IMR-90 (cell line): ENCODE data around the gene PROCR. TPM values are rescaled to one million over a fixed set of nuclear protein-coding genes. Genes with fewer than 3 reads are reported as not detected.

ENCODE experiments used
- ATAC-seq: fragments of 200-7000 bp; cut with Tn5 transposase; 2 replicates; pipeline ENCODE4 v1.9.1; 2020; ENCODE audit warnings: low read depth, mild to moderate bottlenecking, moderate library complexity
- BruUV-seq: library from RNA; stranded (reverse); fragments of 400-500 nt; replicated peaks from 2 replicates; lab custom pipeline; 2021; lab: Mats Ljungman, UMichigan
- CTCF ChIA-PET: fragments of 300-600 bp; formaldehyde crosslinking; extraction: SDS; loops from one replicate; lab custom pipeline; 2021; ENCODE audit warnings: antibody characterized with exemption; lab: Yijun Ruan, JAX
- POLR2A ChIA-PET: fragments of 300-600 bp; sonication (Branson Sonifier 250); formaldehyde crosslinking; loops from one replicate; lab custom pipeline; 2022; ENCODE audit warnings: antibody characterized with exemption; ENCODE audit not compliant: unreplicated experiment; lab: Charles Lee
- DNase-seq: peaks from one replicate; pipeline ENCODE4 v3.0.0; 2013
- H2AFZ ChIP-seq: replicated peaks from 2 replicates; pipeline ENCODE3; 2013; ENCODE audit warnings: low read length, mild to moderate bottlenecking; ENCODE audit not compliant: poor library complexity
- H2AK5ac ChIP-seq: 2 replicates; pipeline ENCODE4 v1.6.1; 2013; ENCODE audit warnings: low read depth, low read length, inconsistent platforms
- H2AK9ac ChIP-seq: replicated peaks from 2 replicates; pipeline ENCODE3; 2013; ENCODE audit warnings: mild to moderate bottlenecking, low read depth, low read length, moderate library complexity; ENCODE audit not compliant: poor library complexity
- H2BK120ac ChIP-seq: 2 replicates; pipeline ENCODE4 v1.6.1; 2013; ENCODE audit warnings: low read depth, low read length, inconsistent platforms
- H2BK15ac ChIP-seq: 3 replicates; pipeline ENCODE4 v1.6.1; 2013; ENCODE audit warnings: low read depth, low read length, inconsistent platforms
- H2BK20ac ChIP-seq: 2 replicates; pipeline ENCODE4 v1.6.1; 2013; ENCODE audit warnings: low read depth, mild to moderate bottlenecking, inconsistent platforms, low read length, moderate library complexity
- H2BK5ac ChIP-seq: 2 replicates; pipeline ENCODE4 v1.6.1; 2013; ENCODE audit warnings: mild to moderate bottlenecking, low read depth, low read length, inconsistent platforms; ENCODE audit not compliant: poor library complexity, severe bottlenecking
- H3K14ac ChIP-seq: replicated peaks from 2 replicates; pipeline ENCODE4 v1.6.1; 2013; ENCODE audit warnings: low read depth, low read length, inconsistent platforms
- H3K18ac ChIP-seq: 2 replicates; pipeline ENCODE4 v1.6.1; 2013; ENCODE audit warnings: low read depth, low read length, control low read depth
- H3K23ac ChIP-seq: 2 replicates; pipeline ENCODE4 v1.6.1; 2013; ENCODE audit warnings: low read depth, low read length, inconsistent platforms
- H3K27ac ChIP-seq: 2 replicates; pipeline ENCODE4 v1.5.1; 2013; ENCODE audit warnings: mild to moderate bottlenecking, control low read depth, low read length; ENCODE audit not compliant: insufficient read depth
- H3K27me3 ChIP-seq: 2 replicates; pipeline ENCODE4 v1.6.1; 2013; ENCODE audit warnings: low read length; ENCODE audit not compliant: control insufficient read depth, insufficient read depth
- H3K36me3 ChIP-seq: 2 replicates; pipeline ENCODE4 v1.6.1; 2013; ENCODE audit warnings: low read length, mixed read lengths; ENCODE audit not compliant: control insufficient read depth, insufficient read depth
- H3K4ac ChIP-seq: 2 replicates; pipeline ENCODE4 v1.6.1; 2013; ENCODE audit warnings: low read depth, low read length, inconsistent platforms
- H3K4me1 ChIP-seq: 2 replicates; pipeline ENCODE4 v1.6.1; 2013; ENCODE audit warnings: low read length, mixed read lengths; ENCODE audit not compliant: control insufficient read depth, insufficient read depth
- H3K4me2 ChIP-seq: 2 replicates; pipeline ENCODE4 v1.6.1; 2013; ENCODE audit warnings: low read depth, mild to moderate bottlenecking, control low read depth, low read length, moderate library complexity
- H3K4me3 ChIP-seq: 2 replicates; pipeline ENCODE4 v1.5.1; 2013; ENCODE audit warnings: low read depth, mild to moderate bottlenecking, control low read depth, low read length, moderate library complexity; ENCODE audit not compliant: insufficient read depth
- H3K56ac ChIP-seq: 2 replicates; pipeline ENCODE4 v1.6.1; 2013; ENCODE audit warnings: low read length, inconsistent platforms; ENCODE audit not compliant: insufficient read depth; ENCODE audit errors: extremely low read depth
- H3K79me1 ChIP-seq, 2 experiments: 2 replicates each; pipeline ENCODE4 v1.6.1; 2013; ENCODE audit warnings: low read length in 2 of 2, inconsistent platforms in 1 of 2, low read depth in 1 of 2
- H3K9ac ChIP-seq: 2 replicates; pipeline ENCODE4 v1.6.1; 2013; ENCODE audit warnings: low read depth, low read length, control low read depth
- H3K9me1 ChIP-seq: 2 replicates; pipeline ENCODE4 v1.6.1; 2013; ENCODE audit warnings: low read length, inconsistent platforms; ENCODE audit not compliant: insufficient read depth
- H3K9me3 ChIP-seq: 2 replicates; pipeline ENCODE4 v1.6.1; 2013; ENCODE audit warnings: low read length; ENCODE audit not compliant: control insufficient read depth, insufficient read depth
- H4K20me1 ChIP-seq: 2 replicates; pipeline ENCODE4 v1.6.1; 2013; ENCODE audit warnings: low read length, inconsistent platforms; ENCODE audit not compliant: insufficient read depth
- H4K5ac ChIP-seq: 2 replicates; pipeline ENCODE4 v1.6.1; 2013; ENCODE audit warnings: mild to moderate bottlenecking, low read depth, low read length, control low read depth
- H4K8ac ChIP-seq, 2 experiments: 2 replicates each; pipeline ENCODE4 v1.6.1; 2013; ENCODE audit warnings: low read depth in 2 of 2, low read length in 2 of 2, control low read depth in 1 of 2, inconsistent platforms in 1 of 2
- H4K91ac ChIP-seq: 2 replicates; pipeline ENCODE4 v1.6.1; 2013; ENCODE audit warnings: low read depth, low read length, inconsistent platforms; ENCODE audit not compliant: insufficient read depth
- BHLHE40 ChIP-seq: fragments of 150-350 bp; IDR thresholded peaks from 2 replicates; pipeline ENCODE4 v1.6.1; 2016; ENCODE audit warnings: mild to moderate bottlenecking, low read depth, low read length
- CEBPB ChIP-seq: IDR thresholded peaks from 2 replicates; pipeline ENCODE4 v1.6.1; 2012; ENCODE audit warnings: low read depth, low read length, improper control_type of control experiment
- CHD1 ChIP-seq: IDR thresholded peaks from 2 replicates; pipeline ENCODE4 v1.6.1; 2012; ENCODE audit warnings: low read depth, low read length, improper control_type of control experiment
- CTCF ChIP-seq: conservative IDR thresholded peaks from 2 replicates; pipeline ENCODE4 v1.5.1; 2012; ENCODE audit warnings: mild to moderate bottlenecking, low read depth, low read length, improper control_type of control experiment
- FOS ChIP-seq: fragments of 150-350 bp; IDR thresholded peaks from 2 replicates; pipeline ENCODE4 v1.6.1; 2016; ENCODE audit warnings: low read depth, low read length
- MAFK ChIP-seq: IDR thresholded peaks from 2 replicates; pipeline ENCODE4 v1.6.1; 2012; ENCODE audit warnings: low read depth, low read length, improper control_type of control experiment
- MAZ ChIP-seq: IDR thresholded peaks from 2 replicates; pipeline ENCODE4 v1.6.1; 2012; ENCODE audit warnings: low read depth, mild to moderate bottlenecking, low read length, improper control_type of control experiment, moderate library complexity, borderline replicate concordance
- MXI1 ChIP-seq: IDR thresholded peaks from 2 replicates; pipeline ENCODE4 v1.6.1; 2012; ENCODE audit warnings: low read depth, mild to moderate bottlenecking, low read length, moderate library complexity, borderline replicate concordance
- NFE2L2 ChIP-seq: fragments of 150-350 bp; IDR thresholded peaks from 2 replicates; pipeline ENCODE4 v1.6.1; 2016; ENCODE audit warnings: low read depth, mild to moderate bottlenecking, low read length
- POLR2A ChIP-seq: IDR thresholded peaks from 2 replicates; pipeline ENCODE4 v1.6.1; 2012; ENCODE audit warnings: mild to moderate bottlenecking, low read depth, low read length
- RAD21 ChIP-seq: IDR thresholded peaks from 2 replicates; pipeline ENCODE4 v1.6.1; 2012; ENCODE audit warnings: low read length, improper control_type of control experiment
- RCOR1 ChIP-seq: IDR thresholded peaks from 2 replicates; pipeline ENCODE4 v1.6.1; 2012; ENCODE audit warnings: mild to moderate bottlenecking, low read length, improper control_type of control experiment; ENCODE audit not compliant: insufficient replicate concordance
- RFX5 ChIP-seq: IDR thresholded peaks from 2 replicates; pipeline ENCODE4 v1.8.0; 2012; ENCODE audit warnings: low read depth, mild to moderate bottlenecking, low read length, moderate library complexity
- SMC3 ChIP-seq: fragments of 150-350 bp; IDR thresholded peaks from 2 replicates; pipeline ENCODE4 v1.6.1; 2016; ENCODE audit warnings: low read depth, mild to moderate bottlenecking, antibody characterized with exemption, low read length, moderate library complexity
- USF2 ChIP-seq: fragments of 150-350 bp; IDR thresholded peaks from 2 replicates; pipeline ENCODE4 v1.6.1; 2017; ENCODE audit warnings: mild to moderate bottlenecking, antibody characterized with exemption, low read length, low read depth
- WGBS, 2 experiments: methylation state at CpG; one replicate each; pipeline versions ENCODE4 v1.1.5 to v1.1.7; 2013; ENCODE audit warnings: missing lambda C conversion rate in 2 of 2; ENCODE audit not compliant: insufficient read length in 1 of 2; ENCODE audit errors: extremely low coverage in 2 of 2; 5-methylcytosine and 5-hydroxymethylcytosine counted together
- dilution Hi-C: fragments of 300-500 bp; cut with HindIII; formaldehyde crosslinking; loops from one replicate; pipeline ENCODE4 v1.14.3; 2018; ENCODE audit warnings: low sequenced_read_pairs; ENCODE audit not compliant: unreplicated experiment
- in situ Hi-C: fragments of 300-500 bp; cut with MboI; formaldehyde crosslinking; loops from 3 replicates; pipeline ENCODE4 v1.14.3; 2019; ENCODE audit warnings: low sequenced_read_pairs, inconsistent platforms, mixed read lengths
- intact Hi-C: fragments of 100-400 bp; cut with micrococcal nuclease; formaldehyde crosslinking; loops from 2 replicates; pipeline ENCODE4 v1.10.0; 2022
- polyA plus RNA-seq, 3 experiments: library from polyadenylated mRNA; depleted of rRNA; stranded (reverse); fragments of >200 nt; gene quantifications; 2 replicates each; pipeline ENCODE4 v1.2.3, GENCODE V29; 2012; ENCODE audit warnings: low replicate concordance in 1 of 3
- total RNA-seq: library from RNA; depleted of rRNA; stranded (reverse); fragments of >200 nt; gene quantifications from 2 replicates; pipeline ENCODE4 v1.2.3, GENCODE V29; 2012
- TF ChIP-seq, protein P1 (sequence below): fragments of 150-350 bp; IDR thresholded peaks from 2 replicates; pipeline ENCODE4 v1.6.1; 2016; ENCODE audit warnings: low read depth, mild to moderate bottlenecking, low read length, moderate library complexity, borderline replicate concordance

PROCR gene
- total and polyA plus RNA-seq, 2 of the 4 experiments (the other 2 are of a cell fraction) = 36.4 to 41.9 TPM

- H3K18ac ChIP-seq = no peak overlapping the region
- no peak overlapping the region for H2AK9ac ChIP-seq
- no peak overlapping the region for H3K14ac ChIP-seq
- no peak overlapping the region for H3K56ac ChIP-seq
- no peaks in the 10 kb centered on the region for H3K79me1 ChIP-seq
- no peak overlapping the region for H3K4me2 ChIP-seq
- H2BK120ac ChIP-seq = no peak overlapping the region
- no peak overlapping the region for H2AK5ac ChIP-seq
- 76% methylated on average over 4 of the region's 6 CpGs; no CpG with 5 or more reads in 1 of the 2 experiments for WGBS, 2 experiments
- ChIA-PET POLR2A (no interaction called here), CTCF (no interaction called here)
- H2BK20ac ChIP-seq = no peak overlapping the region
- H3K9me3 ChIP-seq = no peaks in the 10 kb centered on the region
- H2BK5ac ChIP-seq = no peak overlapping the region
- H4K91ac ChIP-seq = no peak overlapping the region
- no peaks in the 10 kb centered on the region for H3K9me1 ChIP-seq
- no peak overlapping the region for H3K4me3 ChIP-seq
- H2BK15ac ChIP-seq = no peak overlapping the region
- BruUV-seq = no TSS peak
- H4K5ac ChIP-seq = no peak overlapping the region
- dilution Hi-C loops = no loop called here
- in situ Hi-C loops = no loop called here
- ATAC-seq = no peak
- TF ChIP-seq RFX5 = no peak
- TF ChIP-seq CTCF = no peak
- no peak for TF ChIP-seq MAZ
- TF ChIP-seq RAD21 = no peak
- TF ChIP-seq CHD1 = no peak
- no peak for TF ChIP-seq USF2
- TF ChIP-seq, protein P1, sequence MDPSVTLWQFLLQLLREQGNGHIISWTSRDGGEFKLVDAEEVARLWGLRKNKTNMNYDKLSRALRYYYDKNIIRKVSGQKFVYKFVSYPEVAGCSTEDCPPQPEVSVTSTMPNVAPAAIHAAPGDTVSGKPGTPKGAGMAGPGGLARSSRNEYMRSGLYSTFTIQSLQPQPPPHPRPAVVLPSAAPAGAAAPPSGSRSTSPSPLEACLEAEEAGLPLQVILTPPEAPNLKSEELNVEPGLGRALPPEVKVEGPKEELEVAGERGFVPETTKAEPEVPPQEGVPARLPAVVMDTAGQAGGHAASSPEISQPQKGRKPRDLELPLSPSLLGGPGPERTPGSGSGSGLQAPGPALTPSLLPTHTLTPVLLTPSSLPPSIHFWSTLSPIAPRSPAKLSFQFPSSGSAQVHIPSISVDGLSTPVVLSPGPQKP = no peak
- TF ChIP-seq MAFK = no peak
- no peak for TF ChIP-seq RCOR1
- TF ChIP-seq BHLHE40 = no peak
- no peak for TF ChIP-seq SMC3
- no peak for TF ChIP-seq POLR2A
- TF ChIP-seq CEBPB = no peak
- no peak for TF ChIP-seq NFE2L2
- TF ChIP-seq FOS = no peak
- TF ChIP-seq MXI1 = no peak
- H3K36me3 ChIP-seq = no peaks in the 10 kb centered on the region
- no peak overlapping the region for H4K8ac ChIP-seq
- intact Hi-C loops = no loop called here
- H3K4me1 ChIP-seq = no peaks in the 10 kb centered on the region
- H3K23ac ChIP-seq = no peak overlapping the region
- no peaks in the 10 kb centered on the region for H4K20me1 ChIP-seq
- no peak overlapping the region for H2AFZ ChIP-seq
- H3K9ac ChIP-seq = no peak overlapping the region
- no peak overlapping the region for H3K4ac ChIP-seq
- no peak overlapping the region for H3K27ac ChIP-seq
- no peaks in the 10 kb centered on the region for H3K27me3 ChIP-seq
- DNase-seq = no peak
These were observed 14.9 kb upstream of the PROCR start for GRCh38 chr20:35156978-35157377.
